ENCODE measurements around the gene TMOD4. TPM values are rescaled to one million over a fixed set of nuclear protein-coding genes. Genes with fewer than 3 reads are reported as not detected.

TMOD4 gene
- total and polyA plus RNA-seq, 10 of the 15 experiments (the other 5 are each of a cell fraction or from before 2014, with no cell fraction given) = 0.30 to 1.2 (median 0.50) TPM; not detected in 1

DNA sequence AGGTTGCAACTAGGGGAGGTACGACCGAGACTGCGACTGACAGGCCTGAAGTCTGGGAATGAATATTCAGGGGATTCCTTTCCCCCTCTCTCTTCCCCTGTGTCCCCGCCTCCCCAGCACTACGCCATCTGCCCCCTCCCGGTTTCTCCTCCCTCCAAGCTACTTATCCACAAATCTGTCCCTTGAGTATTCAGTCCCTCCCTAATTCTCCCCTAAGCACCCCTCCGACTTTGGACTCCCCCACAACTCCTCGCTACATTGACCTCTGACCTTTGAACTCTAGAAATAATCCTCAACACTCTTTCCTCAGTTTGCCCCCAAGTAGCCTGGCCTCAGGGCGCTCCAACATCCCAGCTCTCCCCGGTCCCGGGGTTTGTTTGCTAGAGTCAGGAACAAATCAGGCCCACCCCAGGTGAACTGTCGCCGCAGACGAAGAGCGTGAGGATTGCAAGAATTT, 10.5 kb downstream of the TMOD4 start (continued):
- TF ChIP-seq, protein P1, sequence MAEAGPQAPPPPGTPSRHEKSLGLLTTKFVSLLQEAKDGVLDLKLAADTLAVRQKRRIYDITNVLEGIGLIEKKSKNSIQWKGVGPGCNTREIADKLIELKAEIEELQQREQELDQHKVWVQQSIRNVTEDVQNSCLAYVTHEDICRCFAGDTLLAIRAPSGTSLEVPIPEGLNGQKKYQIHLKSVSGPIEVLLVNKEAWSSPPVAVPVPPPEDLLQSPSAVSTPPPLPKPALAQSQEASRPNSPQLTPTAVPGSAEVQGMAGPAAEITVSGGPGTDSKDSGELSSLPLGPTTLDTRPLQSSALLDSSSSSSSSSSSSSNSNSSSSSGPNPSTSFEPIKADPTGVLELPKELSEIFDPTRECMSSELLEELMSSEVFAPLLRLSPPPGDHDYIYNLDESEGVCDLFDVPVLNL (IDR thresholded peaks at IDR 0.05; ENCODE audit: low read depth, low read length) = no peak
- TF ChIP-seq POLR2A (IDR thresholded peaks at IDR 0.05; ENCODE audit: low read depth, low read length) (no peak), DPF2 (IDR thresholded peaks at IDR 0.05) (no peak), EED (IDR thresholded peaks at IDR 0.05; ENCODE audit: low read depth) (no peak)
- TF ChIP-seq, protein P2, sequence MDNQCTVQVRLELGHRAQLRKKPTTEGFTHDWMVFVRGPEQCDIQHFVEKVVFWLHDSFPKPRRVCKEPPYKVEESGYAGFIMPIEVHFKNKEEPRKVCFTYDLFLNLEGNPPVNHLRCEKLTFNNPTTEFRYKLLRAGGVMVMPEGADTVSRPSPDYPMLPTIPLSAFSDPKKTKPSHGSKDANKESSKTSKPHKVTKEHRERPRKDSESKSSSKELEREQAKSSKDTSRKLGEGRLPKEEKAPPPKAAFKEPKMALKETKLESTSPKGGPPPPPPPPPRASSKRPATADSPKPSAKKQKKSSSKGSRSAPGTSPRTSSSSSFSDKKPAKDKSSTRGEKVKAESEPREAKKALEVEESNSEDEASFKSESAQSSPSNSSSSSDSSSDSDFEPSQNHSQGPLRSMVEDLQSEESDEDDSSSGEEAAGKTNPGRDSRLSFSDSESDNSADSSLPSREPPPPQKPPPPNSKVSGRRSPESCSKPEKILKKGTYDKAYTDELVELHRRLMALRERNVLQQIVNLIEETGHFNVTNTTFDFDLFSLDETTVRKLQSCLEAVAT (IDR thresholded peaks at IDR 0.05) = peak; percentile 99

DNA sequence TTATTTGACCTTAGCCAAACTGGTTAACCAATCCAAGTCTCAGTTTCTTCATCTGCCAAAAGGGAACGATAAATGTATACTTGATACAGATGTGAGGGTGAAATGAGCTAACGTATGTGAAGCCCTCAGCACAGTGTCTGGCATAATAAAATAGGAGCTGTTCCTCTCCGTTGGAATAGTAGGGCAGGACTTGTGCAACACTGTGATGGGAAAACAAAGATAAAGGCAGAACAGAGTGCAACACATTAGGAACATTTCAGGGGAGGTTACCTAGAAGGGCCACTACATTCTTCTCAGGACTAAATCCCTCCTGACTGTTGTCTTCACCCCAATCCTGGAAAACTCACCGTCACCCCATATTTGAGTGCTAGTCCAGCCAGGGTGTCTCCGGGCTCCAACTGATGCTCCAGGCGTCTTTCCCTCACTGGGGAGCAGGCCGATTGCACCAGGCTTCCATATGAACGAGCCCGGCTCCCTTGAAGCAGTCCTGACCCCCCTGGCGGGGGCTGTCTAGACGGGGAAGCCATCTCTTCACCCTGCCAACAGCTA, 11.0 kb downstream of the TMOD4 start:
- Histone ChIP-seq H3K79me2 (ENCODE audit: control insufficient read depth, insufficient read depth, low read length) (peaks cover 24% of the 10 kb centered on the region), H3K36me3 (ENCODE audit: control insufficient read depth in 2 of 2, insufficient read depth in 2 of 2, low read length in 1 of 2) (peaks cover 1 to 3% of the 10 kb centered on the region in 2 experiments; a peak in 2 of 4 replicates), H3K4me1 (ENCODE audit: control insufficient read depth, insufficient read depth, low read length) (peaks cover 9% of the 10 kb centered on the region), H3K27me3 (replicated peaks in 1 of 2; ENCODE audit: control insufficient read depth in 2 of 2, insufficient read depth in 2 of 2, low read length in 1 of 2) (no peaks in the 10 kb centered on the region), H4K20me1 (ENCODE audit: control insufficient read depth, insufficient read depth) (no peaks in the 10 kb centered on the region), H2AFZ (ENCODE audit: control insufficient read depth, low read depth, low read length) (peak overlapping the region; percentile 30), H3K27ac (ENCODE audit: control insufficient read depth, insufficient read depth) (peak overlapping the region; percentile 69; the same call in 1 of the 2 replicates), H3K4me2 (ENCODE audit: control insufficient read depth, insufficient read depth) (peak overlapping the region; percentile 91), H3K4me3 (peak overlapping the region; percentile 90), H3K9me3 (replicated peaks; ENCODE audit: control insufficient read depth, insufficient read depth, low read length) (no peaks in the 10 kb centered on the region), H3K9ac (ENCODE audit: control insufficient read depth, insufficient read depth, low read length) (peak overlapping the region; percentile 98)
- FAIRE-seq = no peak
- ChIA-PET POLR2A (interaction anchor here (2.2 kb wide), 1 partner anchor 8 kb away, joined by 19 read pairs; the partner anchor contains the start of gene TNFAIP8L2), RAD21 (ENCODE audit: unreplicated experiment) (interaction anchor here (1.0 to 1.2 kb wide), 2 partner anchors 8 to 25 kb away, joined by 3 read pairs; partner anchors contain the start of genes TNFAIP8L2 and VPS72), CTCF (interaction anchor here (1.4 to 2.3 kb wide), 3 partner anchors 8 to 65 kb away, joined by 6 to 12 read pairs (median 11); partner anchors contain the start of gene TNFAIP8L2), SMC1A (ENCODE audit: uncharacterized antibody, unreplicated experiment) (interaction anchor here (0.6 to 1.2 kb wide), 2 partner anchors 8 to 542 kb away, joined by 5 to 6 read pairs; partner anchors contain the start of gene TNFAIP8L2)
- no peak for DNase-seq (ENCODE audit: low read depth, low spot score)
- TSS peak; percentile 67 for BruUV-seq (replicated peaks)
- intact Hi-C loops (cut with micrococcal nuclease; ENCODE audit: unreplicated experiment) (no loop called here), in situ Hi-C loops (cut with MboI) (no loop called here)
- TF ChIP-seq PML (IDR thresholded peaks at IDR 0.05; ENCODE audit: low read length) = 0 out of 2 replicates have a peak, but pooled peaks have one; percentile 5
- TF ChIP-seq ZNF622 (IDR thresholded peaks at IDR 0.05) = no peak
- 81% methylated on average over 11 of the region's 11 CpGs for WGBS (ENCODE audit: insufficient coverage, insufficient replicate concordance, low lambda C conversion rate, missing lambda C conversion rate)
- ATAC-seq = no peak

All from GM12878 (cell line).